Endodermal cell (in vitro differentiated cells): ENCODE data around the gene CD19. TPM values are rescaled to one million over a fixed set of nuclear protein-coding genes. Genes with fewer than 3 reads are reported as not detected.
A peak's percentile ranks its signal among the peaks of the same experiment; 100 is the strongest.

Source experiments
- DNase-seq: peaks from one replicate; pipeline ENCODE4 v3.0.0-alpha.2; 2017
- H3K27ac ChIP-seq: 2 replicates; pipeline ENCODE4 v1.5.1; 2013; ENCODE audit warnings: mild to moderate bottlenecking, low read depth, low read length, moderate library complexity
- H3K27me3 ChIP-seq: 2 replicates; pipeline ENCODE4 v1.6.1; 2013; ENCODE audit warnings: mild to moderate bottlenecking, low read length, moderate library complexity; ENCODE audit not compliant: insufficient read depth, control insufficient read depth, poor library complexity, severe bottlenecking
- H3K36me3 ChIP-seq: 2 replicates; pipeline ENCODE4 v1.7.0; 2013; ENCODE audit warnings: mild to moderate bottlenecking, low read length, moderate library complexity; ENCODE audit not compliant: control insufficient read depth, insufficient read depth
- H3K4me1 ChIP-seq: one replicate; pipeline ENCODE4 v1.7.0; 2013; ENCODE audit warnings: low read length; ENCODE audit not compliant: control insufficient read depth, insufficient read depth
- H3K4me3 ChIP-seq: 2 replicates; pipeline ENCODE4 v1.5.1; 2013; ENCODE audit warnings: mild to moderate bottlenecking, low read length, moderate library complexity
- H3K9ac ChIP-seq: 2 replicates; pipeline ENCODE4 v1.6.1; 2013; ENCODE audit warnings: mild to moderate bottlenecking, low read length, moderate library complexity; ENCODE audit not compliant: poor library complexity, severe bottlenecking; ENCODE audit errors: extremely low read depth
- H3K9me3 ChIP-seq: 2 replicates; pipeline ENCODE4 v1.6.1; 2013; ENCODE audit warnings: mild to moderate bottlenecking, low read length, moderate library complexity; ENCODE audit not compliant: control insufficient read depth
- H3K27ac Mint-ChIP-seq: 2 replicates; pipeline ENCODE4 v1.8.0; 2020; ENCODE audit warnings: mixed read lengths
- H3K27me3 Mint-ChIP-seq: 2 replicates; pipeline ENCODE4 v1.8.0; 2021; ENCODE audit warnings: mild to moderate bottlenecking, mixed read lengths; ENCODE audit not compliant: insufficient read depth
- H3K36me3 Mint-ChIP-seq: 2 replicates; pipeline ENCODE4 v1.8.0; 2020; ENCODE audit warnings: low read depth, mixed read lengths
- H3K4me1 Mint-ChIP-seq: 2 replicates; pipeline ENCODE4 v1.8.0; 2020; ENCODE audit warnings: mixed read lengths
- H3K4me3 Mint-ChIP-seq: 2 replicates; pipeline ENCODE4 v1.8.0; 2020; ENCODE audit warnings: mild to moderate bottlenecking, moderate library complexity, mixed read lengths
- H3K9me3 Mint-ChIP-seq: 2 replicates; pipeline ENCODE4 v1.8.0; 2020; ENCODE audit warnings: mild to moderate bottlenecking, mixed read lengths
- WGBS, 2 experiments: methylation state at CpG; one replicate each; pipeline versions ENCODE4 v1.1.5 to v1.1.7; 2013; ENCODE audit warnings: missing lambda C conversion rate in 2 of 2, mixed read lengths in 1 of 2; ENCODE audit not compliant: insufficient coverage in 1 of 2, insufficient read length in 1 of 2; 5-methylcytosine and 5-hydroxymethylcytosine counted together
- total RNA-seq, 2 donors: library from RNA; stranded (reverse); fragmentation: NEBNext Ultra II Directional in 1 of 2; extraction: Animal tissue kit (Norgen Biotek cat#: 25700) in 1 of 2; gene quantifications; 2 replicates in 1 of 2; 3 replicates in 1 of 2; pipeline ENCODE4 v1.2.1, GENCODE V29; 2021
- TF ChIP-seq, protein P1 (sequence below): fragments of 200-600 bp; sonication (generic); conservative IDR thresholded peaks from 2 replicates; pipeline ENCODE4 v1.5.0; 2021; ENCODE audit warnings: antibody characterized with exemption, mild to moderate bottlenecking

Gene CD19
- total RNA-seq, 2 donors from 2014 or later = not detected

DNA sequence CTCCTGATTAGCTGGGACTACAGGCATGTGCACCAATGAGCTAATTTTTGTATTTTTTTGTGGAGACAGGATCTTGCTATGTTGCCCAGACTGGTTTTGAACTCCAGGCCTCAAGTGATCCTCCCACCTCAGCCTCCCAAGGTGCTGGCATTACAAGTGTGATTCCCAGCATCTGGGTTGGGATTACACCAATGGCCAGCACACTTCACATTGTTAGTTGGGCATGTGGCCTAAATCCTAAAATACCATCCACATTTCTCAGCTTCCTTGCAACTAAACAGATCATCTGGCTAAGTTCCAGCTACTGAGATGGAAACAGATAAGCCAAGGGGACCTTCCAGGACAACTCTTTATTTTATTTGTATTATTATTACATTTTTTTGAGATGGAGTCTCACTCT is 16.6 kb upstream of the CD19 start:
- Mint-ChIP-seq H3K27me3 (no peaks in the 10 kb centered on the region), H3K4me1 (no peaks in the 10 kb centered on the region), H3K9me3 (peaks cover 4% of the 10 kb centered on the region), H3K27ac (no peak overlapping the region), H3K36me3 (peaks cover 44% of the 10 kb centered on the region), H3K4me3 (no peak overlapping the region)
- Histone ChIP-seq H3K36me3 (peaks cover 5% of the 10 kb centered on the region), H3K27ac (no peak overlapping the region), H3K27me3 (no peaks in the 10 kb centered on the region), H3K9ac (no peak overlapping the region), H3K9me3 (no peaks in the 10 kb centered on the region), H3K4me1 (no peaks in the 10 kb centered on the region), H3K4me3 (no peak overlapping the region)
- no peak for DNase-seq
- TF ChIP-seq, protein P1, sequence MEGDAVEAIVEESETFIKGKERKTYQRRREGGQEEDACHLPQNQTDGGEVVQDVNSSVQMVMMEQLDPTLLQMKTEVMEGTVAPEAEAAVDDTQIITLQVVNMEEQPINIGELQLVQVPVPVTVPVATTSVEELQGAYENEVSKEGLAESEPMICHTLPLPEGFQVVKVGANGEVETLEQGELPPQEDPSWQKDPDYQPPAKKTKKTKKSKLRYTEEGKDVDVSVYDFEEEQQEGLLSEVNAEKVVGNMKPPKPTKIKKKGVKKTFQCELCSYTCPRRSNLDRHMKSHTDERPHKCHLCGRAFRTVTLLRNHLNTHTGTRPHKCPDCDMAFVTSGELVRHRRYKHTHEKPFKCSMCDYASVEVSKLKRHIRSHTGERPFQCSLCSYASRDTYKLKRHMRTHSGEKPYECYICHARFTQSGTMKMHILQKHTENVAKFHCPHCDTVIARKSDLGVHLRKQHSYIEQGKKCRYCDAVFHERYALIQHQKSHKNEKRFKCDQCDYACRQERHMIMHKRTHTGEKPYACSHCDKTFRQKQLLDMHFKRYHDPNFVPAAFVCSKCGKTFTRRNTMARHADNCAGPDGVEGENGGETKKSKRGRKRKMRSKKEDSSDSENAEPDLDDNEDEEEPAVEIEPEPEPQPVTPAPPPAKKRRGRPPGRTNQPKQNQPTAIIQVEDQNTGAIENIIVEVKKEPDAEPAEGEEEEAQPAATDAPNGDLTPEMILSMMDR = no peak

DNA sequence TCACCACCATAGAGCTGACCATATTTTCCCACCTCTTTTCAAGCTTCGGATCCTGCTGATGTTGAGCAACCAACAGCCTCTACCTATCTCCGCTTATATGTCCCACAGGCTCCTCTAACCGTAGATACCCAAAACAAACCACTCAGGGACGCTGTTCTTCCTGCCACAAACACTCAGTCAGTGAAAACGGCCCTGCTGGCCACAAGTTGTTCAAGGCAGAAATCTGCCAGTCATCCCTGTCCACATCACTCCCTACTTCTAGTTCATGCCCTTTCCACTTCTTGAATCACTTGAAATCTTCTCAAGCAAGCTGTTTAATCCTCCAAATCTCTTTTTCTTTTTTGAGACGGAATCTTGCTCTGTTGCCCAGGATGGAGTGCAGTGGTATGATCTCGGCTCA is 14.7 kb upstream of the CD19 start:
- no peaks in the 10 kb centered on the region for H3K27me3 Mint-ChIP-seq

DNA sequence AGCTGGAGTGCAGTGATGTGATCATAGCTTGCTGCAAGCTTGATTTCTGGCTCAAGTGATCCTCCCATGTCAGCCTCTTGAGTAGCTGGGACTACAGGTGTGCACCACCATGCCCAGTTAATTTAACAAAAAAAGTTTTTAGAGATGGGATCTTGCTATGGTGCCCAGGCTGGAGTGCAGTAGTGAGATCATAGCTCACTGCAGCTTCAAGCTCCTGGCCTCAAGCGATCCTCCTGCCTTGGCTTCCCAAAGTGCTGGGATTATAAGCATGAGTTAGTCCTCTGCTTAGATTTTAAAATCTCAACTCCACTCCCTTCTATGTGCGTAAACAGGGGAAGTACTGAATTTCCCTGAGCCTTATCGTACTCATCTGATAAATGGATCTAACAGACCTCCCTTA is 13.1 kb upstream of the CD19 start:
- WGBS, 2 experiments = 92 to 100% methylated on average over 3 of the region's 3 CpGs
- Histone ChIP-seq H3K9ac (no peak overlapping the region), H3K27ac (no peak overlapping the region), H3K4me3 (no peak overlapping the region), H3K9me3 (no peaks in the 10 kb centered on the region), H3K27me3 (no peaks in the 10 kb centered on the region), H3K36me3 (peaks cover 5% of the 10 kb centered on the region), H3K4me1 (no peaks in the 10 kb centered on the region)
- TF ChIP-seq, protein P1 = no peak
- Mint-ChIP-seq H3K4me3 (no peak overlapping the region), H3K36me3 (peaks cover 41% of the 10 kb centered on the region), H3K9me3 (peaks cover 4% of the 10 kb centered on the region), H3K27me3 (no peaks in the 10 kb centered on the region), H3K4me1 (peaks cover 3% of the 10 kb centered on the region), H3K27ac (no peak overlapping the region)
- no peak for DNase-seq

More for the DNA sequence above, 14.7 kb upstream of the CD19 start:
- Mint-ChIP-seq H3K9me3 (peaks cover 4% of the 10 kb centered on the region), H3K4me3 (no peak overlapping the region), H3K4me1 (no peaks in the 10 kb centered on the region), H3K27ac (peak overlapping the region; percentile 81), H3K36me3 (peaks cover 49% of the 10 kb centered on the region)
- Histone ChIP-seq H3K4me1 (no peaks in the 10 kb centered on the region), H3K27ac (no peak overlapping the region), H3K9ac (no peak overlapping the region), H3K27me3 (no peaks in the 10 kb centered on the region), H3K9me3 (no peaks in the 10 kb centered on the region), H3K36me3 (peaks cover 5% of the 10 kb centered on the region), H3K4me3 (no peak overlapping the region)
- TF ChIP-seq, protein P1 = no peak
- 91 to 94% methylated on average over 7 of the region's 7 CpGs for WGBS, 2 experiments
- DNase-seq = no peak
